ENCODE results near the gene COG6. TPM values are rescaled to one million over a fixed set of nuclear protein-coding genes. Genes with fewer than 3 reads are reported as not detected.

Gene COG6
- total RNA-seq, 4 donors from 2014 or later, result 16.8 to 24.3 (median 20.5) TPM

DNA sequence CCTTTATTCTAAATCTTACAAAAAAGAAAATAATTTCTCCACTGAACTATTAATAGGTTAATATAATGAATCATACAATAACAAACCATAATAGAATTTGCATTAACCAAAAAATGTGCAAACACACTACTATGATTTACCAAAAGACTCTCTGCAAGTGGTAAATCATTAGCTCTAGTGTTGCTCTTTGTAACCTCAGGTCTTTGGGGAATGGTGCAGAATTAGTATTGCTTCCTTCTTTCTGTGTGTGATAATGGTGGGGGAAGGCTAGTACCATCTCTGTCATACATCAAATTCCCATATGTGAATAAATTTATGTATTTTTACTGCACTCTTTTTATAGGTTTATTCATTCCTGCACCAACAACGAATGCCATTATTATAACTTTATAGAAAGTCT lies 105.1 kb downstream of the COG6 start:
- 71 to 74% methylated on average over 1 of the region's 1 CpG for WGBS, 2 donors
- no peak for DNase-seq (ENCODE audit: low spot score in 2 of 2)
- intact Hi-C loops (cut with DNase I; ENCODE audit: low total_unique reads), result no loop called here
- TF ChIP-seq, protein P1, sequence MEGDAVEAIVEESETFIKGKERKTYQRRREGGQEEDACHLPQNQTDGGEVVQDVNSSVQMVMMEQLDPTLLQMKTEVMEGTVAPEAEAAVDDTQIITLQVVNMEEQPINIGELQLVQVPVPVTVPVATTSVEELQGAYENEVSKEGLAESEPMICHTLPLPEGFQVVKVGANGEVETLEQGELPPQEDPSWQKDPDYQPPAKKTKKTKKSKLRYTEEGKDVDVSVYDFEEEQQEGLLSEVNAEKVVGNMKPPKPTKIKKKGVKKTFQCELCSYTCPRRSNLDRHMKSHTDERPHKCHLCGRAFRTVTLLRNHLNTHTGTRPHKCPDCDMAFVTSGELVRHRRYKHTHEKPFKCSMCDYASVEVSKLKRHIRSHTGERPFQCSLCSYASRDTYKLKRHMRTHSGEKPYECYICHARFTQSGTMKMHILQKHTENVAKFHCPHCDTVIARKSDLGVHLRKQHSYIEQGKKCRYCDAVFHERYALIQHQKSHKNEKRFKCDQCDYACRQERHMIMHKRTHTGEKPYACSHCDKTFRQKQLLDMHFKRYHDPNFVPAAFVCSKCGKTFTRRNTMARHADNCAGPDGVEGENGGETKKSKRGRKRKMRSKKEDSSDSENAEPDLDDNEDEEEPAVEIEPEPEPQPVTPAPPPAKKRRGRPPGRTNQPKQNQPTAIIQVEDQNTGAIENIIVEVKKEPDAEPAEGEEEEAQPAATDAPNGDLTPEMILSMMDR (IDR thresholded peaks at IDR 0.05), result no peak
- TF ChIP-seq POLR2A (IDR thresholded peaks at IDR 0.05), result no peak
- H3K4me3 ChIP-seq (ENCODE audit: low read depth, poor library complexity, severe bottlenecking), result no peak overlapping the region

DNA sequence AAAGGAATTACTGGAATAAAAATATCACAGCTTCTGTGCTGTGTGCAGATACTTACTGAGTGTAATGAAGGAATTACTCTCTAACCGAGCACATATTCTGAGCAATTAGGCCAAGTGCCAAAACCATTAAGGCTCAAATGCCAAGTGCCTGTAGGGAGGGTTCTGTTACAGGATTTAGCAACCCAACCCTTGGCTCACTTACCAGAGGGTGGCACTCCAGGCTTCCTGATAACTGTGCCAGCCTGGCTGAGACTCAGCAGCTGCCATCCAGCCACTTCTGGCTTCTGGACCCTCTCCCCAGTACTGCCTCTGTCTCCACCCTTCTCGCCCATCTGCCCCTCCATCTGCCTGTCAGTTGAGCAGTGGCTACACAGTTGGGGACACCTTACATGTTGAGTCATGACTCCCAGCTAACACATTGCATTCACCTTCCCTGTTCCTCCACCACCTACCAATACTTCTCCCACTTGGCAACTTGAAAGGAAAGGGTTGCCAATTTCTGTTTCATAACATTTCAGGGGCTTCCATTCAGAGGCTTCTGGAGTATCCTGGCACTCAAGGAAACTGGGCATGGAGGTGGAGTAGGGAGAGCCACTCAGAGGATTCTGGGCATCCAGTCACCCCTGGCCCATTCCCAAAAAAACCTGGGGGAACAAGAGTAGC lies 110.5 kb downstream of the COG6 start:
- 27 to 39% methylated on average over 2 of the region's 2 CpGs for WGBS, 2 donors
- intact Hi-C loops (cut with DNase I; ENCODE audit: low total_unique reads), result no loop called here
- TF ChIP-seq, protein P1 (IDR thresholded peaks at IDR 0.05), result no peak
- no peak for TF ChIP-seq POLR2A (IDR thresholded peaks at IDR 0.05)
- no peak overlapping the region for H3K4me3 ChIP-seq (ENCODE audit: low read depth, poor library complexity, severe bottlenecking)
- DNase-seq (ENCODE audit: low spot score in 2 of 2), result peak; percentile 69 to 85

- WGBS, 2 donors, result 44 to 46% methylated on average over 2 of the region's 2 CpGs
- no peak for TF ChIP-seq POLR2A (IDR thresholded peaks at IDR 0.05)
- TF ChIP-seq, protein P1 (IDR thresholded peaks at IDR 0.05), result no peak
- DNase-seq (ENCODE audit: low spot score in 2 of 2), result no peak
- no peak overlapping the region for H3K4me3 ChIP-seq (ENCODE audit: low read depth, poor library complexity, severe bottlenecking)
- intact Hi-C loops (cut with DNase I; ENCODE audit: low total_unique reads), result no loop called here
Measured at GRCh38 chr13:39766464-39767158, 111.1 kb downstream of the COG6 start.

- no peak for DNase-seq (ENCODE audit: low spot score in 2 of 2)
- WGBS, 2 donors, result 59 to 66% methylated on average over 3 of the region's 3 CpGs
- no peak overlapping the region for H3K4me3 ChIP-seq (ENCODE audit: low read depth, poor library complexity, severe bottlenecking)
- intact Hi-C loops (cut with DNase I; ENCODE audit: low total_unique reads), result no loop called here
- TF ChIP-seq, protein P1 (IDR thresholded peaks at IDR 0.05), result no peak
- no peak for TF ChIP-seq POLR2A (IDR thresholded peaks at IDR 0.05)
Measured at GRCh38 chr13:39767791-39768517, 112.5 kb downstream of the COG6 start.

DNA sequence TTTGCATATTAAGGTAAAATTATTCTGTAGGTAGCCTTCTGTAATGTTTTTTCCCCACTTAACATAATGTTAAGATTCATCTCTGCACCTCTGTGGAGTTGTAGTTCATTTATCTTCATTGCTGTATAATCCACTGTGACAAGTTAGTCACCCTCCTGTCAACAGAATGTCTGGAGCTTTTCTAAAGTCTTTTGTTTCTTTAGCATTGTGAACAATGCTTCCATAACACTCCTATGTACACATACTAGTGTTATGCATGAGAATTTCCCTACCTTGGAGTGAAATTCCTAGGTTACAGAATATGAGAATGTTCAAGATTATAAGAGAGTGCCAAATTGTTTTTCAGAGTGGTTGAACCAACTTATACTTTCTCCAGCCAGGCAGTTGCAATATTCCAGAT lies 113.5 kb downstream of the COG6 start:
- intact Hi-C loops (cut with DNase I; ENCODE audit: low total_unique reads), result no loop called here
- DNase-seq (ENCODE audit: low spot score in 2 of 2), result no peak

More for the DNA sequence above, 113.5 kb downstream of the COG6 start:
- no peak overlapping the region for H3K4me3 ChIP-seq (ENCODE audit: low read depth, poor library complexity, severe bottlenecking)
- no peak for TF ChIP-seq POLR2A (IDR thresholded peaks at IDR 0.05)
